H9 (cell line): Measurements from ENCODE around the gene KRT28. TPM values are rescaled to one million over a fixed set of nuclear protein-coding genes. Genes with fewer than 3 reads are reported as not detected.

Experiments
- DNase-seq: peaks from one replicate; pipeline ENCODE4 v3.0.0-alpha.2; 2017
- H2AFZ ChIP-seq: one replicate; pipeline ENCODE4 v1.6.1; 2013; ENCODE audit warnings: mild to moderate bottlenecking, low read length, control low read depth, moderate library complexity
- H2AK5ac ChIP-seq: 2 replicates; pipeline ENCODE4 v1.6.1; 2013; ENCODE audit warnings: low read length, control low read depth, mixed read lengths; ENCODE audit not compliant: insufficient read length
- H2BK120ac ChIP-seq: one replicate; pipeline ENCODE4 v1.6.1; 2013; ENCODE audit warnings: low read depth, mild to moderate bottlenecking, low read length, control low read depth, inconsistent platforms; ENCODE audit not compliant: poor library complexity, severe bottlenecking
- H2BK12ac ChIP-seq: 2 replicates; pipeline ENCODE4 v1.6.1; 2013; ENCODE audit warnings: low read length, control low read depth, mixed read lengths, low read depth; ENCODE audit not compliant: insufficient read length
- H2BK15ac ChIP-seq: 2 replicates; pipeline ENCODE4 v1.6.1; 2013; ENCODE audit warnings: low read depth, low read length, control low read depth
- H2BK20ac ChIP-seq: one replicate; pipeline ENCODE4 v1.6.1; 2013; ENCODE audit warnings: low read depth, mild to moderate bottlenecking, low read length, control low read depth, inconsistent platforms; ENCODE audit not compliant: poor library complexity, severe bottlenecking
- H2BK5ac ChIP-seq: 2 replicates; pipeline ENCODE4 v1.6.1; 2013; ENCODE audit warnings: low read length, control low read depth, mixed read lengths; ENCODE audit not compliant: insufficient read length
- H3K14ac ChIP-seq: 2 replicates; pipeline ENCODE4 v1.6.1; 2013; ENCODE audit warnings: low read length, control low read depth; ENCODE audit not compliant: insufficient read depth
- H3K18ac ChIP-seq: 2 replicates; pipeline ENCODE4 v1.6.1; 2013; ENCODE audit warnings: low read depth, mild to moderate bottlenecking, mixed read lengths, low read length, control low read depth; ENCODE audit not compliant: insufficient read length
- H3K23ac ChIP-seq: 2 replicates; pipeline ENCODE4 v1.6.1; 2013; ENCODE audit warnings: low read length, control low read depth, mixed read lengths, low read depth; ENCODE audit not compliant: insufficient read length
- H3K23me2 ChIP-seq: 2 replicates; pipeline ENCODE4 v1.6.1; 2013; ENCODE audit warnings: low read depth, mild to moderate bottlenecking, mixed read lengths, low read length, control low read depth; ENCODE audit not compliant: insufficient read length, poor library complexity, severe bottlenecking
- H3K27ac ChIP-seq: 2 replicates; pipeline ENCODE4 v1.5.1; 2013; ENCODE audit warnings: low read length, control low read depth, mixed read lengths, low read depth; ENCODE audit not compliant: insufficient read length
- H3K27me3 ChIP-seq: 2 replicates; pipeline ENCODE4 v1.6.1; 2013; ENCODE audit warnings: low read length, control low read depth, inconsistent platforms; ENCODE audit not compliant: insufficient read depth
- H3K4ac ChIP-seq: 2 replicates; pipeline ENCODE4 v1.6.1; 2013; ENCODE audit warnings: low read depth, mild to moderate bottlenecking, control low read depth, inconsistent platforms, low read length, moderate library complexity
- H3K4me1 ChIP-seq: 2 replicates; pipeline ENCODE4 v1.6.1; 2013; ENCODE audit warnings: low read length, control low read depth, inconsistent platforms; ENCODE audit not compliant: insufficient read depth
- H3K4me2 ChIP-seq: 2 replicates; pipeline ENCODE4 v1.6.1; 2013; ENCODE audit warnings: low read length, control low read depth, mixed read lengths; ENCODE audit not compliant: insufficient read length, insufficient read depth
- H3K56ac ChIP-seq: 2 replicates; pipeline ENCODE4 v1.6.1; 2013; ENCODE audit warnings: low read depth, mild to moderate bottlenecking, mixed read lengths, low read length, control low read depth; ENCODE audit not compliant: insufficient read length
- H3K79me1 ChIP-seq: 2 replicates; pipeline ENCODE4 v1.6.1; 2013; ENCODE audit warnings: low read depth, mild to moderate bottlenecking, moderate library complexity, low read length, control low read depth, inconsistent platforms; ENCODE audit not compliant: insufficient read depth, poor library complexity, severe bottlenecking
- H3K79me2 ChIP-seq: 2 replicates; pipeline ENCODE4 v1.6.1; 2013; ENCODE audit warnings: low read length, control low read depth, inconsistent platforms; ENCODE audit not compliant: insufficient read depth
- H3K9ac ChIP-seq: 2 replicates; pipeline ENCODE4 v1.6.1; 2013; ENCODE audit warnings: low read length, control low read depth, mixed read lengths; ENCODE audit not compliant: insufficient read length; ENCODE audit errors: extremely low read depth
- H3K9me3 ChIP-seq: one replicate; pipeline ENCODE4 v1.6.1; 2013; ENCODE audit warnings: low read depth, low read length, inconsistent platforms; ENCODE audit not compliant: control insufficient read depth
- H3T11ph ChIP-seq: one replicate; pipeline ENCODE4 v1.6.1; 2013; ENCODE audit warnings: mild to moderate bottlenecking, low read length, control low read depth, inconsistent platforms
- H4K20me1 ChIP-seq: one replicate; pipeline ENCODE4 v1.6.1; 2013; ENCODE audit not compliant: control insufficient read depth, insufficient read length, insufficient read depth
- H4K5ac ChIP-seq: 2 replicates; pipeline ENCODE4 v1.6.1; 2013; ENCODE audit warnings: low read depth, mild to moderate bottlenecking, mixed read lengths, low read length, control low read depth; ENCODE audit not compliant: insufficient read length
- H4K8ac ChIP-seq: replicated peaks from 2 replicates; pipeline ENCODE4 v1.6.1; 2013; ENCODE audit warnings: low read length, control low read depth, mixed read lengths, low read depth; ENCODE audit not compliant: insufficient read length
- H4K91ac ChIP-seq: 2 replicates; pipeline ENCODE4 v1.6.1; 2013; ENCODE audit warnings: low read depth, mild to moderate bottlenecking, moderate library complexity, mixed read lengths, low read length, control low read depth; ENCODE audit not compliant: insufficient read length
- H3K27ac Mint-ChIP-seq, 3 experiments: 2 replicates in 2 of 3; 3 replicates in 1 of 3; pipeline ENCODE4 v1.8.0; 2020 to 2021; ENCODE audit warnings: mixed read lengths in 3 of 3, mild to moderate bottlenecking in 1 of 3, moderate library complexity in 1 of 3
- H3K27me3 Mint-ChIP-seq: 2 replicates; pipeline ENCODE4 v1.8.0; 2021; ENCODE audit warnings: low read depth, mild to moderate bottlenecking, moderate library complexity, mixed read lengths
- H3K36me3 Mint-ChIP-seq, 3 experiments: 2 replicates in 2 of 3; 3 replicates in 1 of 3; pipeline ENCODE4 v1.8.0; 2020 to 2021; ENCODE audit warnings: low read depth in 3 of 3, mixed read lengths in 3 of 3; ENCODE audit not compliant: insufficient read depth in 1 of 3
- H3K4me1 Mint-ChIP-seq, 2 experiments: 2 replicates each; pipeline ENCODE4 v1.8.0; 2020; ENCODE audit warnings: mixed read lengths in 2 of 2
- H3K4me3 Mint-ChIP-seq, 2 experiments: 2 replicates in 1 of 2; 3 replicates in 1 of 2; pipeline ENCODE4 v1.8.0; 2020 to 2021; ENCODE audit warnings: mild to moderate bottlenecking in 2 of 2, mixed read lengths in 2 of 2, moderate library complexity in 1 of 2
- H3K9me3 Mint-ChIP-seq, 2 experiments: 2 replicates in 1 of 2; 3 replicates in 1 of 2; pipeline ENCODE4 v1.8.0; 2020; ENCODE audit warnings: mild to moderate bottlenecking in 2 of 2, mixed read lengths in 2 of 2, moderate library complexity in 1 of 2
- CTCF ChIP-seq: fragments of 200-600 bp; sonication (generic); conservative IDR thresholded peaks from 3 replicates; pipeline ENCODE4 v1.8.0; 2021; ENCODE audit warnings: antibody characterized with exemption, mild to moderate bottlenecking
- WGBS: extraction: QIAGEN DNeasy Blood & Tissue Kit; methylation state at CpG from one replicate; pipeline ENCODE4 v1.1.7; 2013; ENCODE audit warnings: missing lambda C conversion rate, low lambda C conversion rate, mixed read lengths; ENCODE audit not compliant: insufficient read length; ENCODE audit errors: extremely low coverage; 5-methylcytosine and 5-hydroxymethylcytosine counted together
- total RNA-seq: library from RNA; stranded (reverse); gene quantifications from 2 replicates; pipeline ENCODE4 v1.2.1, GENCODE V29; 2021

Gene KRT28
- total RNA-seq, 1 experiment from 2014 or later, result not detected

DNA sequence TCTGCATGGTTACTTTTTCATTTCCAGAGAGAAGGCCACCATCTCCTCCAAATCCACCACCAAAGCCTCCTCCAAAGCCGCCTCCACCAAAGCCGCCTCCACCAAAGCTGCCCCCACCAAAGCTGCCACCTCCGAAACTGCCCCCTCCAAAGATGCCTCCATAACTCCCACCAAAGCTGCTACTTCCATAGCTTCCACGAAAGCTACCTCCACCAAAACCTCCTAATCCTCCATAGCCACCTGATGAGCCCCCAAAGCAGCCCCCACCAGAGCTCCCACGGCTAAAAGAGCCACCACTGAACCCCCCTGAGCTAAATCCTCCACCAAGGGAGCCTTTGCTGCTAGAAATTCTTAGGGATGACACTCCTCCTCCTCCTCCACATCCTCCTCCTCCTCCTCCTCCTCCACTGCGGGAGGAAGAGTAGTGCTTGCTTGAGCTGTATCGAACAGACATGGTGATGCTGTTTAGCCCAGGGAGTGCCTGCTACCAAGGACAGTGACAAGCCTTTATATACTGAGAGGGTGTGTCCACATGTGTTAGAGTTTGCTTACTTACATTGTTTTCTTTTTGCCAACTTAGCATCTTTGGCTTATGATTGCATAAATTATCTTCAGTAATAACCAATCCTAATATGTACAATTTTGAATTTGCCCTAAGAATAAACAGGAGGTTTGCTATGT lies 22.5 kb upstream of the KRT28 start, which contains the start of gene KRT10:
Gene KRT10 (minus strand): TSS at position 483 of the 681 bp plus-strand sequence. CDS start 29 bp downstream, at position 454.
- H4K5ac ChIP-seq, result no peak within 1 kb of the TSS
- no peak within 1 kb of the TSS for H2AK5ac ChIP-seq
- H2AFZ ChIP-seq, result no peak within 1 kb of the TSS
- Mint-ChIP-seq H3K4me1 (peaks cover 0 to 8% of the 10 kb centered on the region in 2 experiments; a peak in 1 of 4 replicates), H3K4me3 (no peak within 1 kb of the TSS), H3K36me3 (peaks cover 0 to 9% (median 6%) of the 10 kb centered on the region in 3 experiments; a peak in 5 of 7 replicates), H3K9me3 (no peaks in the 10 kb centered on the region), H3K27me3 (peaks cover 80% of the 10 kb centered on the region), H3K27ac (no peak within 1 kb of the TSS)
- H3K79me1 ChIP-seq, result no peaks in the 10 kb centered on the region
- H2BK20ac ChIP-seq, result no peak within 1 kb of the TSS
- DNase-seq, result no peak
- H3K9me3 ChIP-seq, result no peaks in the 10 kb centered on the region
- no peak within 1 kb of the TSS for H3K18ac ChIP-seq
- no peaks in the 10 kb centered on the region for H3K4me1 ChIP-seq
- no peak within 1 kb of the TSS for H4K8ac ChIP-seq
- no peak within 1 kb of the TSS for H2BK5ac ChIP-seq
- no peak within 1 kb of the TSS for H2BK12ac ChIP-seq
- no peak within 1 kb of the TSS for H3K4ac ChIP-seq
- no peak within 1 kb of the TSS for H3K14ac ChIP-seq
- no peak within 1 kb of the TSS for H2BK120ac ChIP-seq
- H4K91ac ChIP-seq, result no peak within 1 kb of the TSS
- H3K56ac ChIP-seq, result no peak within 1 kb of the TSS
- TF ChIP-seq CTCF, result no peak
- no peak within 1 kb of the TSS for H3K23ac ChIP-seq
- H3K27ac ChIP-seq, result no peak within 1 kb of the TSS
- H3K4me2 ChIP-seq, result no peak within 1 kb of the TSS
- H3T11ph ChIP-seq, result no peak within 1 kb of the TSS
- no peak within 1 kb of the TSS for H2BK15ac ChIP-seq
- no peak within 1 kb of the TSS for H3K9ac ChIP-seq
- no CpG with 5 or more reads among the region's 7 CpGs for WGBS
- no peaks in the 10 kb centered on the region for H3K79me2 ChIP-seq
- no peaks in the 10 kb centered on the region for H4K20me1 ChIP-seq
- peaks cover 3% of the 10 kb centered on the region for H3K23me2 ChIP-seq
- H3K27me3 ChIP-seq, result no peaks in the 10 kb centered on the region
